K562 (cell line): ENCODE results near the gene CYP2R1. TPM values are rescaled to one million over a fixed set of nuclear protein-coding genes. Genes with fewer than 3 reads are reported as not detected.

Experiments
- FOXJ2 ChIP-seq: fragments of 200-800 bp; sonication (Bioruptor generic); IDR thresholded peaks from 2 replicates; pipeline ENCODE4 v1.6.1; 2016; ENCODE audit warnings: missing genetic modification characterization, missing compliant biosample characterization
- ZNF121 ChIP-seq: sonication (generic); formaldehyde crosslinking; conservative IDR thresholded peaks from 2 replicates; pipeline ENCODE4 v1.8.0; 2022; ENCODE audit warnings: missing genetic modification reagents
- polyA plus RNA-seq, 8 experiments: library from polyadenylated mRNA; depleted of rRNA in 4 of 8; stranded (reverse) in 5 of 8; unstranded in 3 of 8; fragments of >200 nt; fragmentation: Nextera tagmentation in 2 of 8; fragmentation: Illumina TruSeq in 1 of 8; extraction: Ambion mirVana in 2 of 8; extraction: Trizol in 1 of 8; gene quantifications; 2 replicates each; pipeline versions ENCODE4 v1.2.1 to v1.2.3, GENCODE V29; 2011 to 2014; ENCODE audit warnings: inconsistent platforms in 1 of 8, missing spikeins in 1 of 8
- total RNA-seq, 7 experiments: library from RNA; depleted of rRNA in 6 of 7; stranded (reverse); fragments of >200 nt in 6 of 7; fragmentation: Illumina TruSeq in 2 of 7; extraction: Trizol in 2 of 7; gene quantifications; 2 replicates each; pipeline versions ENCODE4 v1.2.1 to v1.2.3, GENCODE V29; 2011 to 2021; ENCODE audit warnings: low replicate concordance in 1 of 7
- TF ChIP-seq, protein P1 (sequence below), 2 experiments: fragments of 450-650 bp in 1 of 2; sonication (generic) in 1 of 2; formaldehyde crosslinking in 1 of 2; IDR thresholded peaks; 2 replicates each; pipeline versions ENCODE4 v1.7.1 to v1.9.0; 2016 to 2022; ENCODE audit warnings: inconsistent platforms in 1 of 2, mild to moderate bottlenecking in 1 of 2, missing genetic modification reagents in 1 of 2

CYP2R1 gene
- total and polyA plus RNA-seq, 9 of the 15 experiments (the other 6 are each of a cell fraction or from before 2014, with no cell fraction given): 19.4 to 40.5 (median 29.4) TPM

DNA sequence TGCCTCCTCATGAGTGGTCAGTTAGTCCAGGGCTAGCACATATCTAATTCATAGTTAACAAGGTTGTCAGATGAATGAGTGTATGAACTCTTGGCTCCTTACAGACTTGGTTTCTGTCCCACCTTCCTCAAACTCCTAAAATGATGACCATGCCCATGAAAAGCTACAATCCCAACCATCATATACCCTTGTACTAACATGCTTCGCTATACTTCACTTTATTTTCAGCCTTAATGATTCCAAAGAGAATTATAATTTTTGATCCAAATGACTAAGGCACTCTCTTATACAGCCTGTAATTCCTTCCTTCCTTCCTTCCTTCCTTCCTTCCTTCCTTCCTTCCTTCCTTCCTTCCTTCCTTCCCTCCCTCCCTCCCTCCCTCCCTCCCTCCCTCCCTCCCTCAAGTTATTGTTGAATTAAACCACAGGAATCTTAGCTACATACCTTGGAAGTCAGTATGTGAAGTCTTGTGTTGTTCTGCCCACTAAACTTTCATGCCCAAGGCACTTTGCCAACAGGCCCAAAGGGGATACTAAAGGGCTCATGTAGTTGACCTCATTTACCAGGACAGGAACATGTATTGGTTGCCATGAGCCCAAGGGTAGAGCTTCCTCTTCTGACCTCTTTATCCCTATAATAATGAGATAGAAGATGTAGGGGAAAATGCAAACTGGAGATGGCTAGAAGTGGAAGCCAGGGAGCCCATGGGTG, 42.8 kb upstream of the CYP2R1 start (continued):
- TF ChIP-seq, protein P1, sequence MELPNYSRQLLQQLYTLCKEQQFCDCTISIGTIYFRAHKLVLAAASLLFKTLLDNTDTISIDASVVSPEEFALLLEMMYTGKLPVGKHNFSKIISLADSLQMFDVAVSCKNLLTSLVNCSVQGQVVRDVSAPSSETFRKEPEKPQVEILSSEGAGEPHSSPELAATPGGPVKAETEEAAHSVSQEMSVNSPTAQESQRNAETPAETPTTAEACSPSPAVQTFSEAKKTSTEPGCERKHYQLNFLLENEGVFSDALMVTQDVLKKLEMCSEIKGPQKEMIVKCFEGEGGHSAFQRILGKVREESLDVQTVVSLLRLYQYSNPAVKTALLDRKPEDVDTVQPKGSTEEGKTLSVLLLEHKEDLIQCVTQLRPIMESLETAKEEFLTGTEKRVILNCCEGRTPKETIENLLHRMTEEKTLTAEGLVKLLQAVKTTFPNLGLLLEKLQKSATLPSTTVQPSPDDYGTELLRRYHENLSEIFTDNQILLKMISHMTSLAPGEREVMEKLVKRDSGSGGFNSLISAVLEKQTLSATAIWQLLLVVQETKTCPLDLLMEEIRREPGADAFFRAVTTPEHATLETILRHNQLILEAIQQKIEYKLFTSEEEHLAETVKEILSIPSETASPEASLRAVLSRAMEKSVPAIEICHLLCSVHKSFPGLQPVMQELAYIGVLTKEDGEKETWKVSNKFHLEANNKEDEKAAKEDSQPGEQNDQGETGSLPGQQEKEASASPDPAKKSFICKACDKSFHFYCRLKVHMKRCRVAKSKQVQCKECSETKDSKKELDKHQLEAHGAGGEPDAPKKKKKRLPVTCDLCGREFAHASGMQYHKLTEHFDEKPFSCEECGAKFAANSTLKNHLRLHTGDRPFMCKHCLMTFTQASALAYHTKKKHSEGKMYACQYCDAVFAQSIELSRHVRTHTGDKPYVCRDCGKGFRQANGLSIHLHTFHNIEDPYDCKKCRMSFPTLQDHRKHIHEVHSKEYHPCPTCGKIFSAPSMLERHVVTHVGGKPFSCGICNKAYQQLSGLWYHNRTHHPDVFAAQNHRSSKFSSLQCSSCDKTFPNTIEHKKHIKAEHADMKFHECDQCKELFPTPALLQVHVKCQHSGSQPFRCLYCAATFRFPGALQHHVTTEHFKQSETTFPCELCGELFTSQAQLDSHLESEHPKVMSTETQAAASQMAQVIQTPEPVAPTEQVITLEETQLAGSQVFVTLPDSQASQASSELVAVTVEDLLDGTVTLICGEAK (IDR thresholded peaks at IDR 0.05): no peak
- TF ChIP-seq, protein P1 (CRISPR knock-in tag; IDR thresholded peaks at IDR 0.05): no peak
- TF ChIP-seq ZNF121 (CRISPR knock-in tag) (no peak), FOXJ2 (tag) (no peak)
- TF ChIP-seq, all 486 proteins: peak for 0
